Lung (tissue), 12 donors: ENCODE data around the gene UBAP1L. TPM values are rescaled to one million over a fixed set of nuclear protein-coding genes. Genes with fewer than 3 reads are reported as not detected.

Experiments
- ATAC-seq: fragments of 200-7000 bp; cut with Tn5 transposase; one replicate; pipeline ENCODE4 v1.9.1; 2020; ENCODE audit warnings: moderate number of reproducible peaks; ENCODE audit not compliant: insufficient read depth, low FRiP score
- DNase-seq, 3 donors: peaks; one replicate each; pipeline ENCODE4 v3.0.0-alpha.2; 2013 to 2017
- H3K27ac ChIP-seq, 2 donors: one replicate each; pipeline ENCODE4 v1.5.1; 2013; ENCODE audit warnings: mild to moderate bottlenecking in 2 of 2, moderate library complexity in 2 of 2, control low read depth in 1 of 2, inconsistent platforms in 1 of 2, low read depth in 1 of 2, low read length in 1 of 2
- H3K27me3 ChIP-seq, 3 donors: one replicate each; pipeline ENCODE4 v1.5.1; 2013; ENCODE audit warnings: low read length in 2 of 3; ENCODE audit not compliant: control insufficient read depth in 3 of 3, insufficient read depth in 3 of 3
- H3K36me3 ChIP-seq, 4 donors: one replicate each; pipeline ENCODE4 v1.5.1; 2013; ENCODE audit warnings: low read length in 4 of 4, mild to moderate bottlenecking in 1 of 4, moderate library complexity in 1 of 4; ENCODE audit not compliant: control insufficient read depth in 4 of 4, insufficient read depth in 4 of 4
- H3K4me1 ChIP-seq, 5 donors: one replicate each; pipeline ENCODE4 v1.5.1; 2013; ENCODE audit warnings: low read length in 5 of 5, mild to moderate bottlenecking in 2 of 5, moderate library complexity in 1 of 5; ENCODE audit not compliant: control insufficient read depth in 5 of 5, insufficient read depth in 5 of 5
- H3K4me3 ChIP-seq: one replicate; pipeline ENCODE4 v1.5.1; 2013; ENCODE audit warnings: mild to moderate bottlenecking, control low read depth, moderate library complexity
- H3K9ac ChIP-seq, 2 donors: one replicate each; pipeline ENCODE4 v1.5.1; 2013; ENCODE audit warnings: low read length in 2 of 2, control low read depth in 1 of 2; ENCODE audit not compliant: insufficient read depth in 1 of 2
- H3K9me3 ChIP-seq, 4 donors: one replicate each; pipeline ENCODE4 v1.5.1; 2013; ENCODE audit warnings: low read length in 3 of 4, mild to moderate bottlenecking in 1 of 4, moderate library complexity in 1 of 4; ENCODE audit not compliant: control insufficient read depth in 4 of 4, insufficient read depth in 3 of 4
- WGBS, 2 donors: extraction: QIAGEN DNeasy Blood & Tissue Kit; methylation state at CpG; one replicate each; pipeline ENCODE4 v1.1.7; 2013; 5-methylcytosine and 5-hydroxymethylcytosine counted together
- polyA plus RNA-seq, 2 donors: library from polyadenylated mRNA; stranded (reverse); fragments of 200-250 nt; gene quantifications; one replicate each; pipeline ENCODE4 v1.2.1, GENCODE V29; 2013
- total RNA-seq, 2 donors: library from RNA; depleted of rRNA in 1 of 2; stranded (reverse); fragments of >200 nt in 1 of 2; gene quantifications; one replicate each; pipeline ENCODE4 v1.2.1, GENCODE V29; 2014 to 2021
- TF ChIP-seq, protein P1 (sequence below): IDR thresholded peaks from 2 replicates; pipeline ENCODE4 v1.5.1; 2012; ENCODE audit warnings: mild to moderate bottlenecking; ENCODE audit errors: control extremely low read depth, extremely low read depth
- donor health status: control.
- donor health status: control.
- donor health status: Bipolar disorder and iron deficiency.
- donor health status: healthy.
- donor health status: DM: yes; HTN: yes; CAD: no.

Gene UBAP1L
- total and polyA plus RNA-seq, 4 donors, result 0.96 to 5.4 (median 3.4) TPM

DNA sequence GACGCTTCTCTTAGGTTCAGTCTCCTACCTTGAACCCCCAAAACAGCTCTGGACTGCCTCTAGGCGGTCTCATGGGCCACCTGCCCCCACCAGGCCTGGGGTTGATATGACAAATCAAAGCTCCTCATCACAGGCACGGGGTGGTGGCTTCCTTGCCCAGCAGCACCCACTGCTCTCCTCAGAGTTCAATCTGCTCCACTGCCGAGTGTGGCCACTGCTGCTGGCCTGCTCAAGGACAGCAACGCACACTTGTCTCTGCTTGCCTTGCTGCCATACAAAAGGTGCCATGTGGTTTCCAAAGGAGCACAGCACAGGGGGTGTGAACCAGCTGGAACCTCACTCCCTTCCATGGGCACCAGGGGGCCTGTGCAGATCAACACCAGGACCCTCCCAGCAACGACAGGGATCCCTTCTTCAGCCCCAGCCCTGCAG is 28.3 kb downstream of the UBAP1L start:
- DNase-seq, result no peak
- no peaks in the 10 kb centered on the region for H3K27me3 ChIP-seq
- H3K4me3 ChIP-seq, result no peak overlapping the region
- TF ChIP-seq, protein P1, sequence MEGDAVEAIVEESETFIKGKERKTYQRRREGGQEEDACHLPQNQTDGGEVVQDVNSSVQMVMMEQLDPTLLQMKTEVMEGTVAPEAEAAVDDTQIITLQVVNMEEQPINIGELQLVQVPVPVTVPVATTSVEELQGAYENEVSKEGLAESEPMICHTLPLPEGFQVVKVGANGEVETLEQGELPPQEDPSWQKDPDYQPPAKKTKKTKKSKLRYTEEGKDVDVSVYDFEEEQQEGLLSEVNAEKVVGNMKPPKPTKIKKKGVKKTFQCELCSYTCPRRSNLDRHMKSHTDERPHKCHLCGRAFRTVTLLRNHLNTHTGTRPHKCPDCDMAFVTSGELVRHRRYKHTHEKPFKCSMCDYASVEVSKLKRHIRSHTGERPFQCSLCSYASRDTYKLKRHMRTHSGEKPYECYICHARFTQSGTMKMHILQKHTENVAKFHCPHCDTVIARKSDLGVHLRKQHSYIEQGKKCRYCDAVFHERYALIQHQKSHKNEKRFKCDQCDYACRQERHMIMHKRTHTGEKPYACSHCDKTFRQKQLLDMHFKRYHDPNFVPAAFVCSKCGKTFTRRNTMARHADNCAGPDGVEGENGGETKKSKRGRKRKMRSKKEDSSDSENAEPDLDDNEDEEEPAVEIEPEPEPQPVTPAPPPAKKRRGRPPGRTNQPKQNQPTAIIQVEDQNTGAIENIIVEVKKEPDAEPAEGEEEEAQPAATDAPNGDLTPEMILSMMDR, result no peak
- 66 to 79% methylated on average over 6 of the region's 6 CpGs for WGBS, 2 donors
- no peaks in the 10 kb centered on the region for H3K36me3 ChIP-seq
- peak overlapping the region; percentile 82 to 83 for H3K27ac ChIP-seq
- peaks cover 3 to 100% (median 75%) of the 10 kb centered on the region in 5 donors for H3K4me1 ChIP-seq
- no peak for ATAC-seq
- H3K9ac ChIP-seq, result no peak overlapping the region
- no peaks in the 10 kb centered on the region for H3K9me3 ChIP-seq

DNA sequence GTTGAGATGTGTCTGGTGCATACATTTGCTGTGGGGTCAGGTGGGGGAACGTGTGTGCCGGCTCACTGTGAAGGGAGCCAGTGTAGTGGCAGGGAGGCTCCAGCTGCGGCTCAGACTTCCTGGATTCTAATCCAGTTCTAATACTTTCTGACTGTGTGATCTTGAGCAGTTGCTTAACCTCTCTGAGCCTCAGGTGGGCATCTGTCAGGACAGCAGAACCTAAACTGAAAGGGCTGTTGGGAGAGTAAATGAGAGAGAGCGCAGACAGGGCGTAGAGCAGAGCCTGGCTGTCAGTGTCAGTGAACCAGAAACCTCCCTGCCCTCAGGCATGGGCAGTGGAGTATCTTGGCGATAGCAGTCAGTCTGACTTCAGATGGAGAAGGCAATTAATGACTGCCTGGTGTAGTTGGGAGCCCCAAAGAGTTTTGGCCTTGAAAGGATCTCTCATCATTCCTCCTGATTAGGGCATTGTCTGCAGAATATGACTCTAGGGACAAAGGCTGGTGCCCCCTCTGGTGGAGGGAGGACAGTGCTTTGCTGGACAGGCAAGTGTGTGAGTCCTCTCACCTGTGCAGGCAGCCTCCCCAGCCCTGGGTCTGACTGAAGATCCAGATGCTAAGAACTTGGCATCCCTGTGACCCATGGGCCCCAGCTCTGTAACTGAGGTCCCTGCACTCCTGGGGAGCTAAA is 28.9 kb downstream of the UBAP1L start:
- 84 to 89% methylated on average over 6 of the region's 6 CpGs for WGBS, 2 donors
- H3K9ac ChIP-seq, result no peak overlapping the region
- H3K36me3 ChIP-seq, result no peaks in the 10 kb centered on the region
- no peaks in the 10 kb centered on the region for H3K9me3 ChIP-seq
- TF ChIP-seq, protein P1, result no peak
- no peaks in the 10 kb centered on the region for H3K27me3 ChIP-seq
- peak overlapping the region in 1 of 2 donors; percentile 43 for H3K27ac ChIP-seq
- no peak for DNase-seq
- H3K4me1 ChIP-seq, result peaks cover 3 to 100% (median 81%) of the 10 kb centered on the region in 5 donors
- ATAC-seq, result no peak
- H3K4me3 ChIP-seq, result no peak overlapping the region

DNA sequence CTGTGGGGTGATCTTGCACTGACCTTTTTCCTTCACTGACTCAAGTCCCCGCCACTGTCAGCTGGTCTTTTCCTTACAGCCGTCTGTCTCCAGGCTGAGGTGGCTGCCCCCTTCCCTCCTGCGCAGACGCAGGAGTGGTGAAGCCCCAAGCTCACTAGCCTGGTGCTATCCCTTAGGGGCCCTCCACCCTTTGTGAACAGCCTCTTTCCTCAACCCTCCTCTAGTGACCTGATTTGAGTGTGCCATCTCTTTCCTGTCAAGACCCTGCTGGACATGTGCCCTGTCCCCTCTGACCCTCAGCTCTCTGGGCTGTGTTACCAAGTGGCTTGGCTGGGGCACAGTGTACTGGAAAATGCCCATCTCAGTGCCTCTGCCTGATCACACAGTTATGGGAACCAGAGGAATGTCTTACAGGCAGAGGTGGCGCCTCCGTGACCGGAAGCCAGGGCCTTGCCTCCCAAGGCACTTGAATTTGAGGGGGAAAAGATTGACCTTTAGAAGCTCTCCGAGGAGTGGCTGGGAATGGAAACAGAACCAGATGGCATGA is 29.7 kb downstream of the UBAP1L start:
- Histone ChIP-seq H3K9ac (peak overlapping the region in 1 of 2 donors; percentile 0), H3K27me3 (no peaks in the 10 kb centered on the region), H3K4me3 (no peak overlapping the region), H3K9me3 (no peaks in the 10 kb centered on the region), H3K36me3 (no peaks in the 10 kb centered on the region), H3K27ac (peak overlapping the region in 1 of 2 donors; percentile 71), H3K4me1 (peaks cover 3 to 100% (median 88%) of the 10 kb centered on the region in 5 donors)
- 65 to 79% methylated on average over 8 of the region's 8 CpGs for WGBS, 2 donors
- DNase-seq (peak in 1 of 3 donors; percentile 40), ATAC-seq (no peak)
- TF ChIP-seq, protein P1, result no peak
